AG09309 (cell line): Measurements from ENCODE around the gene PIH1D1.

Experiments
- DNase-seq: peaks from one replicate; pipeline ENCODE4 v3.0.0-alpha.2; 2010; ENCODE audit warnings: low read depth
- H3K4me3 ChIP-seq: 2 replicates; pipeline ENCODE4 v1.5.1; 2011; ENCODE audit warnings: mild to moderate bottlenecking, low read depth, low read length, moderate library complexity; ENCODE audit not compliant: control insufficient read depth
- TF ChIP-seq, protein P1 (sequence below): IDR thresholded peaks from 2 replicates; pipeline ENCODE4 v1.5.1; 2011; ENCODE audit warnings: mild to moderate bottlenecking, low read depth, low read length, inconsistent platforms; ENCODE audit not compliant: insufficient read depth, control insufficient read depth; ENCODE audit errors: missing control alignments

The PIH1D1 gene

DNA sequence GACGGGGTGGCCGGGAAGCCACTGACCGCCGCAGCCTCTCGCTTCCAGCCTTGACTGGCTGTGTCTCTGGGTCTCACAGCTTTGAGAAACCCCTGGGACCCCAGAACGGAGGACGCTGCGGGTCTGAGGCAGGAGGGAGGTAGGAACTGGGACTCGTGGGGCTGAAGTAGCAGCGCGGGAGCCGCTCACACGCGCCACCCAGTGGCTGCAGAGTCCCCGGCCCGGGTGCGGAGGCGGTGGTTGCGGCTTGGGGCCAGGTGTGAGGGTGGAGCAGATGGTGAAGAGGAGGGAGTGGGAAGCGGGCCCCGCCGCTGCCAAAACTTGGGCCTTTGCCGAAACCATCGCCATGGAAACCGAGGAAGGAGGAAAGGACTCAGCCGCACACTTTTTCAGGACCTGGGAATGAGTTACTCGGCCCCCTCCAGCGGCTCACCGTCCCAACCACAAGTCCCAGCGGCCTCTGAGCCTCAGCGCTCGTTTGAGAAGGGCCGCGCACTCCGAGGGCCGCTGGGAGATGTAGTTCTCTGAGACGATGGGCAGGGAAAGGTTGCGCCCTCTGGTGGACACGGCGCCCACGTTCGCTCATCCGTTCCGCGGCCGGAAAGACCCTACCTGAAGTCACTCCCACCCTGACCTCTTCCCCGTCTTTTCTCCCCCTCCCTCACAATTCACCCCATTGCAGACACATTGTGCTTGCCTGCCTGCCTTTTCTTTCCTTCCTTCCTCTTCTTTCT, 8.1 kb downstream of the PIH1D1 start:
- TF ChIP-seq, protein P1, sequence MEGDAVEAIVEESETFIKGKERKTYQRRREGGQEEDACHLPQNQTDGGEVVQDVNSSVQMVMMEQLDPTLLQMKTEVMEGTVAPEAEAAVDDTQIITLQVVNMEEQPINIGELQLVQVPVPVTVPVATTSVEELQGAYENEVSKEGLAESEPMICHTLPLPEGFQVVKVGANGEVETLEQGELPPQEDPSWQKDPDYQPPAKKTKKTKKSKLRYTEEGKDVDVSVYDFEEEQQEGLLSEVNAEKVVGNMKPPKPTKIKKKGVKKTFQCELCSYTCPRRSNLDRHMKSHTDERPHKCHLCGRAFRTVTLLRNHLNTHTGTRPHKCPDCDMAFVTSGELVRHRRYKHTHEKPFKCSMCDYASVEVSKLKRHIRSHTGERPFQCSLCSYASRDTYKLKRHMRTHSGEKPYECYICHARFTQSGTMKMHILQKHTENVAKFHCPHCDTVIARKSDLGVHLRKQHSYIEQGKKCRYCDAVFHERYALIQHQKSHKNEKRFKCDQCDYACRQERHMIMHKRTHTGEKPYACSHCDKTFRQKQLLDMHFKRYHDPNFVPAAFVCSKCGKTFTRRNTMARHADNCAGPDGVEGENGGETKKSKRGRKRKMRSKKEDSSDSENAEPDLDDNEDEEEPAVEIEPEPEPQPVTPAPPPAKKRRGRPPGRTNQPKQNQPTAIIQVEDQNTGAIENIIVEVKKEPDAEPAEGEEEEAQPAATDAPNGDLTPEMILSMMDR = peak; percentile 92
- H3K4me3 ChIP-seq = peak overlapping the region; percentile 46
- DNase-seq = peak; percentile 71

DNA sequence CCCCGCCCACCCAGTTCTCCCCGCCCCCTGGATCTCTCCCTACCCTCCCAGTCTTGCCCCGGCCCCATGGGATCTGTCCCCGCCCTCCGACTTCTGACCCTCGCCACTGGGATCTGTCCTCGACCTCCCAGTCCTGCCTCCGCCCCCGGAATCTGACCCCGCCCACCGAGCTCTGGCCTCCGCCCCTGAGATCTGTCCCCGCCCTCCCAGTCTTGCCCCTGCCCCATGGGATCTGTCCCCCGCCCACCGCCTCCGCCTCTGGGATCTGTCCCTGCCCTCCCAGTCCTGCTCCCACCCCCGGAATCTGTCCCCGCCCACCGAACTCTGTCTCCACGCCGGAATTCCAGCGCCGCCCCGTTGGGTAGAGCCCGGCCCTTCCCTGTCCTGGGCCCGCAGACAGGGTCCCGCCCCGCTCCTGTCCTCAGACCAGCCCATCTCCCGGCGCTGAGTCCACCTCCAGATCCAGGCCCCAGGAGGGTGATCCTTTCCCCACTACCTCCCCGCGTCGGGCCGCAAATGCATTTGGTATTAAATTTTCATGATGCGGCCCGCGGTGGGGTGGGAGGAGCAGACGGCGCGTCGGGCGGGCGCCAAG, 8.7 kb downstream of the PIH1D1 start:
- no peak for DNase-seq
- H3K4me3 ChIP-seq = peak overlapping the region; percentile 46
- TF ChIP-seq, protein P1 = no peak

DNA sequence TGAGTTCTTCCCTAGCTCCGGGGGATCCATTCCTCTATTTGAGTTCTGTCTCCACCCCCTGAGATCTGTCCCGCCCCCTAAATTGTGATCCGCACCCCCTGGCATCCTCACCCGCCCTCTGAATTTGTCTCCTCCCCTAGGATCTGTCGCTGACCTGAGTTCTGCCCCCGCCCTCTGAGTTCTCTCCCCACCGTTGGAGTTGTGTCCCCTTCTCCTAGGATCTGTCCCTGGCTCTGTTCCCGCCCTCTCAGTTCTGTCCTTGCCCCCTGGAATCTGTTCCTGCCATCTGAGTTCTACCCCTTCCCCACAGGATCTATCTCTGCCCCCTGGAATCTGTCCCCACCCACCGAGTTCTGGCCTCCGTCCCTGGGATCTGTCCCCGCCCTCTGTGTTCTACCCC, 9.3 kb downstream of the PIH1D1 start:
- TF ChIP-seq, protein P1 = no peak
- peak overlapping the region; percentile 46 for H3K4me3 ChIP-seq

DNA sequence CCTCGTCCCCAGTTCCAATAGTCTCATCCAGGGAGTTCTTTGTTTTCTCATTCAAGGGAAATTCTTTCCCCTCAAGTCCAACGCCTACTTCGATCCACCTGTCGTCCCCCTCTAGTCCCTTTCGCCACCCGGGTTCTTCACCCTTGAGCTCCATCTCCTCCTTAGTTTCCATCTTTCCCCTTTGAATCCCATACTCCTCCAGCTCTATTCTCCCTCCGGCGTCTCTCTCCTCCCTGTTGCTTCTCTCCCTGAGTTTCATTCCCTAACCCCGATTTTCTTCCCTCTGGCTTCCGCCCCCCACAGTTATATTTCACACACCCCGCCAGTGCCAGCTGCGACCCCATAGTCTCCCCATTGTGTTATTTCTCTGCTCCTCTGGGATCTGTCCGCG, 9.7 kb downstream of the PIH1D1 start:
- no peak for DNase-seq
- H3K4me3 ChIP-seq = no peak overlapping the region
- TF ChIP-seq, protein P1 = no peak

More for the DNA sequence above, 9.3 kb downstream of the PIH1D1 start:
- DNase-seq = no peak

DNA sequence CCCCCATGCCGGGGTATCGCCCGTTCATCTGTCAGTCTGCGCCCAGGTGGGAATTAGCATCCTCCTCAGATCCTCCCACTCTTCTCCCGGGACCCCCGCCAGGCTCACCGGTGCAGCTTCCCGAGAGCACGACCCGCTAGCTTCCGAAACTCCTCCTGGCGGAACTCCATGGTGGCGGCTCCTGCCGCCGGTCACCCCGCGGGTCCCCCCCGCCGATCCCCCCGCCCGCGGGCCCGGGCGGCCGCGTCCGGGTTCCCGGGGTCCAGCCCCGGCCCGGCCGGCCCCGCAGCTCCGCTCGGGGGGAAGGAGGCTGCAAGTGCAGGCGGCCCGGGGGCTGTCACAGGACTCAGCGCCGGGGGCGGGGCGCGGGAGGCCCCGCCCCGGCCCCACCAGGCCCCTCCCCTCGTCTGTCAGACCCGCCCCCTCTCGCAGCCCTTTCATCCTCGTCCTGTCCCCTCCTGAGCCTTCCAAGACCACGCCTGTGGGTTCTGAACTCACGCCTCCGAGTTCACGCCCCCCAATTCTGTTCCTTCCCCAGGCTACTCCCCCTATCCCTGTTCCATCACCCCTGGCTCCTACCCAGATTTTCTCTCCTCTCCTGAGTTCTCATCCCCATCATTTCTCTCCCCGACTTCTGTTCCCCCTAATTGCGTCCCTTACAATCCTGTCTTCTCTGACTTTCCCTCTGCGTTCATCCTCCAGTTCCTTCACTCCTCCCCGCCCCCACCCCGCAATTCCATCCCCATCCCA, 10.2 kb downstream of the PIH1D1 start, which contains the start of gene SLC17A7:
Gene SLC17A7, minus strand, starts transcription at position 318 of the 750 bp plus-strand sequence. Its CDS starts 148 bp downstream, at position 170.
- DNase-seq = no peak
- TF ChIP-seq, protein P1 = no peak
- no peak within 1 kb of the TSS for H3K4me3 ChIP-seq

DNA sequence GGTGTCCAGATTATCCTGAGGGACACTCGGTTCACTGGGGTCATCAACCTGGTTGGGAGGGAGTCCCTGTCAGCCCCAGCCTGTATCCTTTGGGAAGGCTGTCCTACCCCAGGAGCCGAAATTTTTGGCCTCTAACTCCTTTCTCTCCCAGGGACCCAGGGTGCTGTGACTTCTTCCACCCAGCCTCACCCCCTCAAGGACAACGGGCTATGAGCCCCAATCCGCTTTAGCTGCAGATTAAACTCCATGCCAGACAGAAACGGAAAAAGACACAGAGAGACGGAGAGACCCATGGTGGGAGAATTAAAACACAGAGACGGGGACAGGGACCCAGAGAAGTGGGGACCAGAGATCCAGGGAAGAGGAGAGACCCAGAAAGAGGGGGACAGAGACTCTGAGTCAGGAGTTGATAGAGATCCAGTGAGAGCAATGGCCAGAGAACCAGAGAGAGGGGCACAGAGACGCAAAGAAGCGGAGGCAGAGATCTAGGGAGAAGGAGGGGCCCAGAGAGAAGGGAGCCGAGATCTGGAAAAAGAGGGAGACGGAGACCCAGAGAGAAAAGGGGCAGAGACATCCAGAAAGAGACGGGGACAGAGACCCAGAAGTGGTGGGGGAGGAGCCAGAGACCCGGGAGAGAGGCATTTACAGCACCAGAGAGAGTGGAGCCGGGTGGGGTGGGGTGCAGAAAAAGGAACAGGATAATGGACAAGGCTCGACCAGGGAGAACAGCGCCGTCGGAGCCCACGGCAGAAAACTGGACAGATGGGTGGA, 11.0 kb downstream of the PIH1D1 start:
- TF ChIP-seq, protein P1 = no peak
- H3K4me3 ChIP-seq = no peak overlapping the region

More for the DNA sequence above, 11.0 kb downstream of the PIH1D1 start:
- no peak for DNase-seq
